Jurkat, Clone E6-1 (cell line): ENCODE data around the gene PLEKHJ1. TPM values are rescaled to one million over a fixed set of nuclear protein-coding genes. Genes with fewer than 3 reads are reported as not detected.
"Not testable (repeated sequence)": the region's sequence is repeated elsewhere in the genome, so short reads cannot be mapped to it uniquely, and the experiment has no call there.

Experiments
- DNase-seq: peaks from one replicate; pipeline ENCODE4 v3.0.0-alpha.2; 2011; ENCODE audit warnings: low read depth, low spot score
- H3K4me3 ChIP-seq: 2 replicates; pipeline ENCODE4 v1.5.1; 2011; ENCODE audit warnings: mild to moderate bottlenecking, low read length, control low read depth, moderate library complexity
- polyA plus RNA-seq: library from polyadenylated mRNA; unstranded; fragments of >200 nt; gene quantifications from one replicate; pipeline ENCODE4 v1.2.1, GENCODE V29; 2012; ENCODE audit warnings: missing spikeins; ENCODE audit not compliant: insufficient read length, insufficient read depth

PLEKHJ1 gene
- polyA plus RNA-seq: 91.2 TPM

GRCh38 chr19:2236314-2237050 lies at the start of gene PLEKHJ1, which contains the start of gene SF3A2:
TSS of gene PLEKHJ1 (minus strand) at chr19:2236329. CDS start at chr19:2236248, 81 bp downstream.
TSS of gene SF3A2 (plus strand) at chr19:2236824. CDS start at chr19:2243419, 6,595 bp downstream.
- peak; percentile 95 for DNase-seq
- peak within 1 kb of the TSS; percentile 83 for H3K4me3 ChIP-seq

- DNase-seq: no peak
- no peak overlapping the region for H3K4me3 ChIP-seq
Measured at GRCh38 chr19:2283835-2284507, 47.8 kb upstream of the PLEKHJ1 start.

GRCh38 chr19:2282862-2283237 lies 46.7 kb upstream of the PLEKHJ1 start:
- DNase-seq: no peak

GRCh38 chr19:2282062-2282861 lies 46.1 kb upstream of the PLEKHJ1 start, which contains the start of gene PEAK3:
TSS of gene PEAK3 (minus strand) at chr19:2282175. CDS start at chr19:2280931, 1,244 bp downstream.
- DNase-seq: no peak
- no peak within 1 kb of the TSS for H3K4me3 ChIP-seq

More at GRCh38 chr19:2282862-2283237, 46.7 kb upstream of the PLEKHJ1 start:
- no peak overlapping the region for H3K4me3 ChIP-seq

- H3K4me3 ChIP-seq, DNase-seq: not testable (repeated sequence)
Measured at GRCh38 chr19:2281265-2282061, 45.3 kb upstream of the PLEKHJ1 start.

GRCh38 chr19:2280633-2281264 lies 44.6 kb upstream of the PLEKHJ1 start:
- H3K4me3 ChIP-seq: no peak overlapping the region
- no peak for DNase-seq

- no peak overlapping the region for H3K4me3 ChIP-seq
- DNase-seq: no peak
Measured at GRCh38 chr19:2278459-2279158, 42.5 kb upstream of the PLEKHJ1 start.

GRCh38 chr19:2277138-2277537 lies 41.0 kb upstream of the PLEKHJ1 start:
- no peak for DNase-seq

GRCh38 chr19:2276429-2276986 lies 40.4 kb upstream of the PLEKHJ1 start:
- H3K4me3 ChIP-seq: no peak overlapping the region
- no peak for DNase-seq

More at GRCh38 chr19:2277138-2277537, 41.0 kb upstream of the PLEKHJ1 start:
- H3K4me3 ChIP-seq: no peak overlapping the region

- no peak overlapping the region for H3K4me3 ChIP-seq
- DNase-seq: no peak
Measured at GRCh38 chr19:2275588-2276428, 39.7 kb upstream of the PLEKHJ1 start.

GRCh38 chr19:2274931-2275535 lies 38.9 kb upstream of the PLEKHJ1 start:
- DNase-seq: no peak
- H3K4me3 ChIP-seq: no peak overlapping the region

- peak overlapping the region; percentile 16 for H3K4me3 ChIP-seq
- no peak for DNase-seq
Measured at GRCh38 chr19:2274185-2274711, 38.1 kb upstream of the PLEKHJ1 start.

- peak overlapping the region; percentile 44 for H3K4me3 ChIP-seq
- peak; percentile 89 for DNase-seq
Measured at GRCh38 chr19:2273356-2274184, 37.4 kb upstream of the PLEKHJ1 start.

- DNase-seq: no peak
Measured at GRCh38 chr19:2271234-2272103, 35.3 kb upstream of the PLEKHJ1 start.

More at GRCh38 chr19:2271234-2272103, 35.3 kb upstream of the PLEKHJ1 start:
- peak overlapping the region; percentile 91 for H3K4me3 ChIP-seq
